NCI-H146 treated with DMSO at 0.1 percent for 48 hours (cell line): ENCODE data around the gene OR2J3.
"Not testable (repeated sequence)": the region's sequence is repeated elsewhere in the genome, so short reads cannot be mapped to it uniquely, and the experiment has no call there.

Source experiments
- DNase-seq: peaks from one replicate; lab custom pipeline; 2025; ENCODE audit not compliant: unreplicated experiment; lab: John Stamatoyannopoulos, UW

OR2J3 gene

GRCh38 chr6:29159922-29160321 is 52.1 kb downstream of the OR2J3 start:
- not testable (repeated sequence) for DNase-seq
